ENCODE results near the gene PIP4P1.

The PIP4P1 gene

GRCh38 chr14:20435582-20436362, 25.5 kb downstream of the PIP4P1 start, which contains the start of gene KLHL33:
Gene KLHL33, minus strand, starts transcription at chr14:20436166. Its CDS starts 355 bp downstream, at chr14:20435811.
- DNase-seq (ENCODE audit: low read depth, low spot score): no peak

DNA sequence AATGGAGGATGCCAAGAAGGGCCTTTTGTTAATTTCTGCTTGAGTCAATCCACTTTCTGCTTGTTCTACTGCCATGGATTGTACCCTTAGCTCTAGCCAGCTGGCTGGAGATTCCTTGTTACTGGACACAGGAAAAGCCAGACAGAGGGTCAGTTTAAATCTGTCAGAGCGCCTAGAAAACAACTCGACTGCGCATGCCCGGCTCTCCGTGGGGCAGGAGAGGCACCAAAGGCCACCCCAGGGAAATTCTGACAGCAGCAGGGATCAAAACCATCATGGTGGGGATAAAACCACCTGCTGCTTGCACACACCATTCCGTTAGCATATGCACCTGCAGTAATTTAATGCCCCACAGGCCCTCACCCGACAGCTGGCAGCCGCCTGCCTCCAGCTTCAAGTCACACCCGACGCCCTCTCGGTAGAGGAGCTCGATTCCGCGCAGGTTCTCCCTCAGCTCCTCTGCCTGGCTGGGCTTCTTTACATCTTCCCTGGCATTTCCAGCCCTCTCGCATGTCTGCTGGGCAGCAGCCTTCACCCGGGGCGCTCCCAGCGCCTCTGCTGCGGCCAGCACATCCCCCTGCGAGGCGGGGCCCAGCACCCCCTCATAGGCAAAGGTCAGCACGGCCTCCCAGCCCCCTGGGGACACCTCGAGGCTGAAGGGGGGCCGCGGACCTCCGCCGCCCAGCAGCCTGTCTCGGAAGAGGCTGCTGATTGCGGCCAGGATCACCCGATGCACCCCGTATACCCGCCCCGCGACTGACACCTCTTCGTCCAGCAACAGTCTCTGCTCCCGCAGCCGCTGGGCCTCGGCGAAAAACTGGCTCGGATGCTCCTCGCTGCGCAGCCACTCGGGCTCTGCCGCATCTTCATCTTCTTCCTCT, 26.3 kb downstream of the PIP4P1 start:
- DNase-seq (ENCODE audit: low read depth, low spot score): no peak

GRCh38 chr14:20429801-20430669, 31.2 kb downstream of the PIP4P1 start:
- no peak for DNase-seq (ENCODE audit: low read depth, low spot score)

- DNase-seq (ENCODE audit: low read depth, low spot score): no peak
Observed at GRCh38 chr14:20428802-20429201, 32.4 kb downstream of the PIP4P1 start.

GRCh38 chr14:20428010-20428365, 33.2 kb downstream of the PIP4P1 start:
- DNase-seq (ENCODE audit: low read depth, low spot score): no peak

DNA sequence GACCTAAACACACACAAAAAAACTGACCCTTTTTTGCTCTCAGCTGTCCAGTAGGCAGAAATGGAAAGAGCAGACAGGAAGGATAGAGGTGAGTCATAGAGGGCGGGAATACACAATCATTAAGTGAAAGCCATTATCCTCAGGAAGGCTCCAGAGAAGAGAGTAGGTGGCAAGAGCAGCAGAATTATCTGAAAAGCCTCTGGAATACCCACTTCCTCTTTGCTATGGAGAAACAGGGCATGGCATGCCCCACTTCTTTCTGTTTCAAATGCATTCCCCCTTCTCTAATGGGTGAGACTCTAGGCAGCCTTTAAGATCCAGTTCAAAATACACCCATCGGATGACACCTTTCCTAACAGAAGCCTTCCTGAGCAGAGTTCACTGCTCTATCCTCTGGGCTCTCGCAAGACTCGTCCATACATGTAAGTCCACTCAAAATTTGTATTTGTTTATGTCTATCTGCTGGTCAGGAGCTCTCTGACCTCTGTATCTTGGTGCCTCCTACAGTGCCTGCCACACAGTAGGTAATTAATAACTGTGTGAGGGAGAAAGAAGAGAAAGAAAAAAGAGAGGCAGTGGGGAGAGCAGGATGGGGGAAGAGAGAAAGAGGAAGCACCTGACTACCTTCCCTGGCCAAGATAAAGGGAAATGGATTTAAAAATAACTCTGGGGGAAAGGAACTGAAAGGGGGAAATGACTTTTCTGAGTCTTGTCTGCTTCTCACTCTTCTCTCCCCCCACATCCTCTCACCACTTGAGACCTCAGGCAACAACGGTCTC, 33.8 kb downstream of the PIP4P1 start:
- DNase-seq (ENCODE audit: low read depth, low spot score): no peak

DNA sequence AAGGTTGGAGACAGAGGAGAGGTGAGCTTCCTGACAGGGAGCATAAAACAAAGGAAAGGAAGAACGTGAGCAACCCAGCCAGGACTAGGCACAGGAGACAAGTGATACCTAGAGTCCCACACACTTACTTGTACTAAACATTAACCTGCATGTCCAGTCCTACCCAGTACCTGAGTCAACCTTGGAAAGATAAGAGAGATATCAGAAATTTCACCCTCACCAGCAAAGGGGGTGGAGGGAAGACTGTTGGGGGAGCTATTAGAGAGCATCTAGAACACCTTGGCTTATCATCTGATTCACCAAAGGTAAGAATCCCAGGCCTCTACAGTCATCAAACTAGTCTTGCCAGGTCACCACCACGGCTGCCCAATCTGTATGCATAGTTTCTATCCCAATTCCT, 36.4 kb downstream of the PIP4P1 start:
- DNase-seq (ENCODE audit: low read depth, low spot score): no peak

DNA sequence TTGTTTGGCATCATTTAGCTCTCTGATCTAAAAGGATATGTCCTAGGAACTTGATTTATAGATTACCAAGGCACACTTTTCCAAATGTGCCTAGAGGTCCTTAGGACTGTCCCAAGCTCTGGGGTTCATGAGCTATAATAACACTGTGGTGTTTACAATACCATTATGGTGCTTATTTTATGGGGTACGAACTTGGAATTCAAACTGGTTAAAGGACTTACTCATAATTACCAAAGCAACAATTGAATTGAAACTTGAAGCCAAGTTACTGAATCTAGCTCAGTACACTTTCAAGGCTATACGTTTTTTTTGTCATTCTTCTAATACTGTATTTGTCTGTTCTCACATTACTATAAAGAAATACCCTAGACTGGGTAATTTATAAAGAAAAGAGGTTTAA, 38.3 kb downstream of the PIP4P1 start:
- no peak for DNase-seq (ENCODE audit: low read depth, low spot score)

DNA sequence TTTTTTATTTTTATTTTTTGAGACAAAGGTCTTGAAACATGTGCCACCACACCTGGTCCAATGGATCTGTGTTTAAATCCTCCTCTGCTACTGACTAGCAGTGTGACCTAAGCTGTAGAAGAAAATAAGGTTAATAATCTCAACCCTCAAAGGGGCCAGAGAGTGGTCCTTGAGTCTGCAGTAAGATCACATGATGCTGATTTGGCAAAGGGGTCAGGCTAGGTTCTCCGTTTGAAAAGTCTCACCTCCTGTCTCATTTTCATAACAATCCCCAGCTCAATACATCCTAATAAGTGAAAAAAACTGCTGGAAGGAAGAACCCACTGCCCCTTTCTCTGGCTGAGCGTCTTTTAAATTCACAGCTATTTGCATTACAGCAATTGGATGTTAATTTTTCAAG, 40.0 kb downstream of the PIP4P1 start:
- no peak for DNase-seq (ENCODE audit: low read depth, low spot score)

DNA sequence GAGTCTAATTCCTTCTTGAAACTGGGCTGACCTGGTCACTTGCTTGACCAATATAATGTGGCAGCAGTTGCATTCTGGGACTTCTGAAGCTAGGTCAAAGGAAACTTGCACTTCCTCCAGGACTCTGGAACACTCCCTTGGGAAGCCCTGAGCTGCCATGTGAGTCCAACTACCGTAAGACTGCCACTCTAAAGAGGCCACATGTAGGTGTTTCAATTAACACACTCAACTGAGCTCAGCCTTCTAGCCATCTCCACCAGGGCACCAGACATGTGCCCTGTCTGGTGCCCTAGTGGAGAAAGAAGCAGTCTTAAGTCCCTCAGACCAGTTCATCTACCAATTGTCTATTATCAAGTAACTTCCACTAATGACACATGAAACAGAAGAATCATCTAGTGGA, 41.8 kb downstream of the PIP4P1 start:
- DNase-seq (ENCODE audit: low read depth, low spot score): no peak

DNA sequence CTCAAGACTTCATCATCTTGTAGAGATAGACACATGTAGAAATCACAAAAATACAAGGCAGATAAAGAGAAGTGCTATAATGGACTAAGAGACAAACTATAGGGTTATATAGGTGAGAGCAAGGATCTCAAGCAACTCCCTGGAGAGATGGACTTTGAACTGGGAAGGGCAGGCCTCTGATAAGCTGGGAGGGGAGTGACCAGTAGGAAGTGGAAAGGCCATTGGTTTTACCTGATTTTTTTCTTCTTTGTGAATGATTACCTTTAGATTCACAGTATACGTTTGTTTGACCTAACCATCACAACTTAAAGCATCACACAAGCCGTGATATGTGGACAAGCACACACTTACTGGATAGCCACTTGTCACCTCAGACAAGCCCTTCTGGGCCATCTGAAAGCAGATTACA, 42.7 kb downstream of the PIP4P1 start:
- no peak for DNase-seq (ENCODE audit: low read depth, low spot score)

GRCh38 chr14:20417250-20418186, 43.7 kb downstream of the PIP4P1 start:
- DNase-seq (ENCODE audit: low read depth, low spot score): no peak

GRCh38 chr14:20416223-20416622, 45.0 kb downstream of the PIP4P1 start:
- no peak for DNase-seq (ENCODE audit: low read depth, low spot score)

DNA sequence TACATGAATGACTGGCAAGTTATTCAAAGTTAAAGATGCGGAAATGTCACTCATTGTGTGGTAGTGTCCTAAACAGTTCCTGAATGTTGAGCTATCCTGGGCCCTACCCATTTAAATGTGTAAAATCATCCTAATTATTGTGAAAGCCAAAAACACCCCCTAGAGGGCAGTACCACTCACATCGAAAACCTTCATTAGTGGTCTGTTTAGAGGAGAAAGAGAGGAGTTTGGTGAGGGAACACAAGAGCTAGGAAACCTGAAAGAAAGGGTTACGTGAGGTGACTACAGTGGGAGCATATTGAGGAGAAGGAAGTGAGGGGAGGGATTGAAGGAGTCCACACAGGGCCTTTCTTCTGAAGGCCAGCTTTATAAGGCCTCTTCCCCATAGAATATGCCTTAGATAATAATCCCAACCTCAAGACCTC, 45.4 kb downstream of the PIP4P1 start:
- DNase-seq (ENCODE audit: low read depth, low spot score): no peak

- DNase-seq (ENCODE audit: low read depth, low spot score): no peak
Observed at GRCh38 chr14:20413744-20414082, 47.5 kb downstream of the PIP4P1 start.

- peak; percentile 50 for DNase-seq (ENCODE audit: low read depth, low spot score)
Observed at GRCh38 chr14:20412876-20413743, 48.1 kb downstream of the PIP4P1 start, which contains the start of gene TEP1. Gene TEP1, minus strand, starts transcription at chr14:20413501. Its CDS starts 5,062 bp downstream, at chr14:20408439.

GRCh38 chr14:20412411-20412810, 48.8 kb downstream of the PIP4P1 start:
- DNase-seq (ENCODE audit: low read depth, low spot score): no peak

DNA sequence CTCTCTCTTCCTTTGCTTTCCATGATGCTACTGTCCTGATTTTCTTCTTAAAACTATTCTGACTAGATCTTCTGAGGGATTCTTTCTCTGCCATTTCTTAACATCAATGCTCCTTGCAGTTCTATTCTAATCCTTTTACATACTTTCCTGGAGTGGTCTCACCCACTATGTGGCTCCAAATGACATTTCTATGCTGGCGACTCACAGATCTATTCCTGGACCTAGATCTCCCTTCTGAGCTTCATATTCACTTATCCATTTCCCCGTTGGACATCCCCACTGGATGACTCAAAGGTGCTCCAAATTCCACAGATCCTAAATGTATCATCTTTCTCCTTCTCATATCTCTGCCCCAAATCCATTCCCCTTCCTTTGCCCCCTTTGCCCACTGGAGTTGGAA, 52.0 kb downstream of the PIP4P1 start:
- DNase-seq (ENCODE audit: low read depth, low spot score): no peak

All from brain pericyte (primary cell).